ENCODE data around the gene OBSL1. TPM values are rescaled to one million over a fixed set of nuclear protein-coding genes. Genes with fewer than 3 reads are reported as not detected.

The OBSL1 gene
- total and polyA plus RNA-seq, 2 of the 4 experiments (the other 2 are of a cell fraction): 21.5 to 51.2 TPM

GRCh38 chr2:219598308-219599078 lies 27.2 kb upstream of the OBSL1 start:
- ChIA-PET POLR2A (ENCODE audit: unreplicated experiment) (interaction anchor here (0.6 to 0.7 kb wide), 2 partner anchors 22 to 148 kb away, joined by 4 read pairs; no protein-coding TSS in a partner anchor), CTCF (interaction anchor here (2.1 kb wide), 1 partner anchor 38 kb away, joined by 7 read pairs; no protein-coding TSS in a partner anchor)
- peak overlapping the region; percentile 84 for H2BK120ac ChIP-seq (ENCODE audit: low read depth, low read length)
- dilution Hi-C loops (cut with HindIII; ENCODE audit: low sequenced_read_pairs, unreplicated experiment): no loop called here
- in situ Hi-C loops (cut with MboI; ENCODE audit: low sequenced_read_pairs): no loop called here
- peak overlapping the region; percentile 93 for H3K4me2 ChIP-seq (ENCODE audit: low read depth, low read length)
- peak overlapping the region; percentile 69 for H2BK5ac ChIP-seq (ENCODE audit: low read depth, low read length, poor library complexity, severe bottlenecking)
- WGBS, 2 experiments (ENCODE audit: extremely low coverage in 2 of 2, insufficient read length in 1 of 2): 80% methylated on average over 1 of the region's 9 CpGs; no CpG with 5 or more reads in 1 of the 2 experiments
- peak overlapping the region; percentile 88 for H3K56ac ChIP-seq (ENCODE audit: extremely low read depth, insufficient read depth, low read length)
- H3K9ac ChIP-seq (ENCODE audit: low read depth, low read length): peak overlapping the region; percentile 72
- H4K5ac ChIP-seq (ENCODE audit: low read depth, low read length): peak overlapping the region; percentile 96
- peak overlapping the region; percentile 48; the same call in 1 of the 2 replicates for H2BK20ac ChIP-seq (ENCODE audit: low read depth, low read length)
- H4K91ac ChIP-seq (ENCODE audit: insufficient read depth, low read depth, low read length): peak overlapping the region; percentile 91
- no peak for DNase-seq
- peak overlapping the region; percentile 91 for H2AFZ ChIP-seq (replicated peaks; ENCODE audit: low read length, poor library complexity)
- BruUV-seq (replicated peaks): TSS peak; percentile 65
- peak overlapping the region; percentile 81 for H2AK5ac ChIP-seq (ENCODE audit: low read depth, low read length)
- peak overlapping the region; percentile 97 for H2AK9ac ChIP-seq (replicated peaks; ENCODE audit: low read depth, low read length, poor library complexity)
- no peaks in the 10 kb centered on the region for H4K20me1 ChIP-seq (ENCODE audit: insufficient read depth, low read length)
- H3K27ac ChIP-seq (ENCODE audit: insufficient read depth, low read length): peak overlapping the region; percentile 58
- H3K27me3 ChIP-seq (ENCODE audit: control insufficient read depth, insufficient read depth, low read length): no peaks in the 10 kb centered on the region
- peaks cover 2% of the 10 kb centered on the region for H3K4me1 ChIP-seq (ENCODE audit: control insufficient read depth, insufficient read depth, low read length)
- H3K36me3 ChIP-seq (ENCODE audit: control insufficient read depth, insufficient read depth, low read length): peaks cover 14% of the 10 kb centered on the region
- peak overlapping the region; percentile 64 for H3K18ac ChIP-seq (ENCODE audit: low read depth, low read length)
- H4K8ac ChIP-seq (ENCODE audit: low read depth in 2 of 2, low read length in 2 of 2): peak overlapping the region; percentile 99 to 100
- peak overlapping the region; percentile 63 for H3K4me3 ChIP-seq (ENCODE audit: insufficient read depth, low read depth, low read length)
- H3K9me1 ChIP-seq (ENCODE audit: insufficient read depth, low read length): peaks cover 6% of the 10 kb centered on the region; the same call in 1 of the 2 replicates
- peaks cover 9 to 14% of the 10 kb centered on the region in 2 experiments for H3K79me1 ChIP-seq (ENCODE audit: low read depth in 1 of 2, low read length in 2 of 2)
- peak overlapping the region; percentile 96 for H3K14ac ChIP-seq (replicated peaks; ENCODE audit: low read depth, low read length)
- no peak for ATAC-seq (ENCODE audit: low read depth)
- H3K9me3 ChIP-seq (ENCODE audit: control insufficient read depth, insufficient read depth, low read length): no peaks in the 10 kb centered on the region
- intact Hi-C loops (cut with micrococcal nuclease): loop anchor here (5.0 kb wide), 1 partner anchor 89 kb away; no protein-coding TSS in a partner anchor
- TF ChIP-seq SMC3 (IDR thresholded peaks at IDR 0.05; ENCODE audit: low read depth, low read length) (no peak), MXI1 (IDR thresholded peaks at IDR 0.05; ENCODE audit: borderline replicate concordance, low read depth, low read length) (no peak)
- H3K23ac ChIP-seq (ENCODE audit: low read depth, low read length): peak overlapping the region; percentile 78
- peak overlapping the region; percentile 97 for H3K4ac ChIP-seq (ENCODE audit: low read depth, low read length)
- H2BK15ac ChIP-seq (ENCODE audit: low read depth, low read length): peak overlapping the region; percentile 86; the same call in 2 of the 3 replicates
